ENCODE results near the gene ZNF701. TPM values are rescaled to one million over a fixed set of nuclear protein-coding genes. Genes with fewer than 3 reads are reported as not detected.
"Not testable (repeated sequence)": the region's sequence is repeated elsewhere in the genome, so short reads cannot be mapped to it uniquely, and the experiment has no call there.

Gene ZNF701
- total RNA-seq, 1 experiment from 2014 or later: 40.3 TPM

- ChIA-PET CTCF (interaction anchor here (0.6 to 1.7 kb wide), 11 partner anchors 15 to 258 kb away, joined by 3 to 8 read pairs (median 4); partner anchors contain the start of genes ZNF808, ZNF83 and ZNF880), POLR2A (interaction anchor here (0.6 kb wide), 1 partner anchor 252 kb away, joined by 5 read pairs; no protein-coding TSS in a partner anchor)
- Mint-ChIP-seq H3K4me1 (peaks cover 36% of the 10 kb centered on the region), H3K36me3 (peaks cover 15% of the 10 kb centered on the region), H3K27ac (peak overlapping the region; percentile 4; the same call in 1 of the 2 replicates), H3K4me3 (peak overlapping the region; percentile 82)
- not testable (repeated sequence) for H3K9me3 Mint-ChIP-seq; H3K27me3 Mint-ChIP-seq (ENCODE audit: low read depth); DNase-seq (ENCODE audit: low spot score)
- ATAC-seq: peak; percentile 9
These were observed 31.9 kb downstream of the ZNF701 start for GRCh38 chr19:52601974-52602366.

GRCh38 chr19:52602941-52603340 is 32.9 kb downstream of the ZNF701 start:
- CTCF ChIA-PET: interaction anchor here (1.7 kb wide), 1 partner anchor 76 kb away, joined by 8 read pairs; the partner anchor contains the start of gene ZNF808
- POLR2A ChIA-PET: interaction anchor here (0.6 kb wide), 1 partner anchor 73 kb away, joined by 3 read pairs; no protein-coding TSS in a partner anchor
- TF ChIP-seq PRDM15 (CRISPR knock-in tag; IDR thresholded peaks at IDR 0.05): no peak
- no peak for TF ChIP-seq ESRRA (CRISPR knock-in tag; IDR thresholded peaks at IDR 0.05; ENCODE audit: borderline replicate concordance)
- no peak for TF ChIP-seq ZNF671 (CRISPR knock-in tag; IDR thresholded peaks at IDR 0.05)
- TF ChIP-seq E2F5 (CRISPR knock-in tag; IDR thresholded peaks at IDR 0.05): no peak
- no peak for TF ChIP-seq AR (CRISPR knock-in tag; IDR thresholded peaks at IDR 0.05)
- TF ChIP-seq ZNF423 (CRISPR knock-in tag; IDR thresholded peaks at IDR 0.05): no peak
- TF ChIP-seq MLX (CRISPR knock-in tag; IDR thresholded peaks at IDR 0.05): no peak
- no peak for TF ChIP-seq GTF2I (CRISPR knock-in tag; conservative IDR thresholded peaks at IDR 0.05)
- H3K4me3 Mint-ChIP-seq: no peak overlapping the region
- H3K9me3 Mint-ChIP-seq: no peaks in the 10 kb centered on the region
- no peaks in the 10 kb centered on the region; the same call in 1 of the 2 replicates for H3K27me3 Mint-ChIP-seq (ENCODE audit: low read depth)
- ATAC-seq (no peak), DNase-seq (ENCODE audit: low spot score) (no peak)
- H3K36me3 Mint-ChIP-seq: peaks cover 6% of the 10 kb centered on the region
- H3K4me1 Mint-ChIP-seq: peaks cover 37% of the 10 kb centered on the region
- H3K27ac Mint-ChIP-seq: no peak overlapping the region

- POLR2A ChIA-PET: interaction anchor here (0.6 kb wide), 1 partner anchor 549 kb away, joined by 4 read pairs; no protein-coding TSS in a partner anchor
- H3K27ac Mint-ChIP-seq: no peak overlapping the region
- H3K4me1 Mint-ChIP-seq: peaks cover 37% of the 10 kb centered on the region
- no peak for DNase-seq (ENCODE audit: low spot score)
- CTCF ChIA-PET: interaction anchor here (0.6 to 1.0 kb wide), 3 partner anchors 55 to 111 kb away, joined by 3 to 5 read pairs (median 4); no protein-coding TSS in a partner anchor
- H3K4me3 Mint-ChIP-seq: no peak overlapping the region
- H3K9me3 Mint-ChIP-seq: no peaks in the 10 kb centered on the region
- no peak for ATAC-seq
- peaks cover 7% of the 10 kb centered on the region for H3K36me3 Mint-ChIP-seq
- no peaks in the 10 kb centered on the region; the same call in 1 of the 2 replicates for H3K27me3 Mint-ChIP-seq (ENCODE audit: low read depth)
- no peak for TF ChIP-seq MLX (CRISPR knock-in tag; IDR thresholded peaks at IDR 0.05)
- TF ChIP-seq ATF1 (CRISPR knock-in tag; IDR thresholded peaks at IDR 0.05): no peak
- no peak for TF ChIP-seq ZMAT4 (CRISPR knock-in tag; IDR thresholded peaks at IDR 0.05)
- no peak for TF ChIP-seq OVOL2 (CRISPR knock-in tag; IDR thresholded peaks at IDR 0.05; ENCODE audit: borderline replicate concordance)
- no peak for TF ChIP-seq FOXP4 (CRISPR knock-in tag; IDR thresholded peaks at IDR 0.05)
- TF ChIP-seq MAX (CRISPR knock-in tag; IDR thresholded peaks at IDR 0.05): no peak
- TF ChIP-seq ZNF138 (CRISPR knock-in tag; conservative IDR thresholded peaks at IDR 0.05): no peak
- TF ChIP-seq ZNF317 (CRISPR knock-in tag; IDR thresholded peaks at IDR 0.05; ENCODE audit: borderline replicate concordance, low read depth): no peak
- TF ChIP-seq ESRRA (CRISPR knock-in tag; IDR thresholded peaks at IDR 0.05; ENCODE audit: borderline replicate concordance): no peak
These were observed 33.6 kb downstream of the ZNF701 start for GRCh38 chr19:52603558-52604207.

All from WTC11 (cell line).